GM23248 (cell line): ENCODE measurements around the gene FAM118B. TPM values are rescaled to one million over a fixed set of nuclear protein-coding genes. Genes with fewer than 3 reads are reported as not detected.

ENCODE experiments used
- DNase-seq: peaks from one replicate; pipeline ENCODE4 v3.0.0-alpha.2; 2015
- H2AFZ ChIP-seq: fragments of 200-600 bp; sonication (generic); 2 replicates; pipeline ENCODE4 v1.6.1; 2016; ENCODE audit warnings: antibody characterized with exemption
- H3F3A ChIP-seq: fragments of 200-600 bp; sonication (generic); 2 replicates; pipeline ENCODE4 v1.6.1; 2016; ENCODE audit warnings: mild to moderate bottlenecking, antibody characterized with exemption, mixed run types; ENCODE audit not compliant: insufficient read depth
- H3K27ac ChIP-seq: fragments of 200-600 bp; sonication (generic); 2 replicates; pipeline ENCODE4 v1.5.1; 2016; ENCODE audit warnings: mild to moderate bottlenecking
- H3K27me3 ChIP-seq: fragments of 200-600 bp; sonication (generic); replicated peaks from 2 replicates; pipeline ENCODE4 v1.6.1; 2016; ENCODE audit warnings: mild to moderate bottlenecking; ENCODE audit not compliant: insufficient read depth
- H3K36me3 ChIP-seq: fragments of 200-600 bp; sonication (generic); 2 replicates; pipeline ENCODE4 v1.6.1; 2016; ENCODE audit warnings: low read depth, mild to moderate bottlenecking
- H3K4me1 ChIP-seq: fragments of 200-600 bp; sonication (generic); 2 replicates; pipeline ENCODE4 v1.6.1; 2016; ENCODE audit warnings: mild to moderate bottlenecking; ENCODE audit not compliant: insufficient read depth
- H3K4me2 ChIP-seq: fragments of 200-600 bp; sonication (generic); one replicate; pipeline ENCODE4 v1.6.1; 2016; ENCODE audit warnings: mild to moderate bottlenecking; ENCODE audit not compliant: unreplicated experiment
- H3K4me3 ChIP-seq: fragments of 200-600 bp; sonication (generic); 2 replicates; pipeline ENCODE4 v1.5.1; 2016; ENCODE audit warnings: mild to moderate bottlenecking
- H3K79me2 ChIP-seq: fragments of 200-600 bp; sonication (generic); 2 replicates; pipeline ENCODE4 v1.6.1; 2016; ENCODE audit warnings: mild to moderate bottlenecking; ENCODE audit not compliant: insufficient read depth
- H3K9ac ChIP-seq: fragments of 200-600 bp; sonication (generic); 2 replicates; pipeline ENCODE4 v1.6.1; 2016; ENCODE audit warnings: mild to moderate bottlenecking
- H3K9me2 ChIP-seq: fragments of 200-600 bp; sonication (generic); 2 replicates; pipeline ENCODE4 v1.6.1; 2016; ENCODE audit warnings: mixed run types, mild to moderate bottlenecking, moderate library complexity; ENCODE audit not compliant: insufficient read depth
- H3K9me3 ChIP-seq: fragments of 200-600 bp; sonication (generic); one replicate; pipeline ENCODE4 v1.6.1; 2017; ENCODE audit warnings: low read depth
- H4K20me1 ChIP-seq: fragments of 200-600 bp; sonication (generic); 2 replicates; pipeline ENCODE4 v1.6.0; 2016; ENCODE audit not compliant: insufficient read depth
- EZH2 ChIP-seq: fragments of 200-600 bp; sonication (generic); IDR thresholded peaks from 2 replicates; pipeline ENCODE4 v1.6.1; 2018; ENCODE audit warnings: antibody characterized with exemption, mild to moderate bottlenecking; ENCODE audit not compliant: insufficient read depth, poor library complexity, severe bottlenecking
- EZH2phosphoT487 ChIP-seq: fragments of 200-600 bp; sonication (generic); IDR thresholded peaks from 2 replicates; pipeline ENCODE4 v1.6.1; 2018; ENCODE audit warnings: antibody characterized with exemption, moderate library complexity, mild to moderate bottlenecking, low read depth; ENCODE audit not compliant: insufficient read depth
- WGBS, 2 experiments: methylation state at CpG; one replicate each; pipeline ENCODE4 v1.1.6; 2015 to 2017; ENCODE audit warnings: low lambda C conversion rate in 2 of 2, low coverage in 1 of 2; ENCODE audit errors: missing lambda C conversion rate in 2 of 2; 5-methylcytosine and 5-hydroxymethylcytosine counted together
- in situ Hi-C: fragments of 300-500 bp; cut with MboI; formaldehyde crosslinking; loops from 2 replicates; pipeline ENCODE4 v1.15.0; 2020
- polyA plus RNA-seq: library from polyadenylated mRNA; unstranded; fragments of >200 nt; fragmentation: Nextera tagmentation; extraction: Ambion mirVana; gene quantifications from 2 replicates; pipeline ENCODE4 v1.2.1, GENCODE V29; 2016
- total RNA-seq: library from RNA; depleted of rRNA; stranded (reverse); fragments of >200 nt; shearing (Covaris generic); gene quantifications from 2 replicates; pipeline ENCODE4 v1.2.3, GENCODE V29; 2014

Gene FAM118B
- total and polyA plus RNA-seq, 2 experiments from 2014 or later = 23.1 to 30.5 TPM

DNA sequence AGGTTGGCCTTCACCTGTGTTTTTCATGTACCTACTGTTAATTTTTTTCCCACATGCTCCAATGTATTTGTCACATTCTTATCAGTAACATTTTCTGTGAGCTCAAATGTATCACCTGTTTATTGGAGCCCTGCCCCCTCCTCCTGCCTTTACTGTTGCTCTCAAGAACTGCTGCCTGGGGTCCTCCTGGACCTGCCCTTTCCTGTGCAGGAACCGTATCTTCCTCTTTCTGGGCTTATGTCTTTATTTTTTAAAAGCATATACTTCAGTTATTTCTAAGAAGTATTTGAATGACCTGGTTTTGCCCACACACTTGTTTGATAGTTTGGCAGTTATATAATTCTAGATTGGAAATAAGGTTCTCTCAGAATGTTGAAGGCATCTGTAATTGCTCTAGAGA is 5.9 kb downstream of the FAM118B start:
- no peak for TF ChIP-seq EZH2
- TF ChIP-seq EZH2phosphoT487 = no peak
- peaks cover 5% of the 10 kb centered on the region; the same call in 1 of the 2 replicates for H3K4me1 ChIP-seq
- WGBS, 2 experiments = 95 to 100% methylated on average over 1 of the region's 1 CpG
- no peaks in the 10 kb centered on the region for H3K27me3 ChIP-seq
- H3K36me3 ChIP-seq = no peaks in the 10 kb centered on the region
- H3K79me2 ChIP-seq = peaks cover 99% of the 10 kb centered on the region
- H3F3A ChIP-seq = no peaks in the 10 kb centered on the region
- H3K9me2 ChIP-seq = no peaks in the 10 kb centered on the region
- H4K20me1 ChIP-seq = no peaks in the 10 kb centered on the region
- no peak overlapping the region for H3K4me3 ChIP-seq
- H3K9me3 ChIP-seq = no peaks in the 10 kb centered on the region
- H3K9ac ChIP-seq = no peak overlapping the region
- in situ Hi-C loops = no loop called here
- no peak overlapping the region for H2AFZ ChIP-seq
- no peak for DNase-seq
- H3K4me2 ChIP-seq = no peak overlapping the region
- no peak overlapping the region for H3K27ac ChIP-seq

DNA sequence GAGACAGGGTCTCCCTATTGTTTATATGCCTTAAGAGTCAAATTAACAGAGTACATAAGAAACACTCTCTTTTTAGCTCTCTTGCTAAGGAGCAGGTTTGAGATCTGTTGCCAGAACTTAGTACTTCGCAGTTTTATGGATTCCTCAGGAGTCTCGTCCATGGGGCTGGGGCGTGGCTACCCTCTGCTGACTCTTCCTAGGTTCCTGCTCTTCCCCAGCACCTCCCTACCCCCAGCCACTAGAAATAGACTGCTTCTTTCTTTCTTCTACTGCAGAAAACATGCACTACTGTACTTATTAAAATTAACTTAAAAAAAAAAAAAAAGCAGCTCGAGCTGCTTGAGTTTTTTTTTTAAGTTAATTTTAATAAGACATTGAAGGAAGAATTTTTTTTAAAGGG is 8.0 kb downstream of the FAM118B start:
- no peak overlapping the region for H2AFZ ChIP-seq
- no peak overlapping the region for H3K9ac ChIP-seq
- no peaks in the 10 kb centered on the region for H3K27me3 ChIP-seq
- no peaks in the 10 kb centered on the region for H4K20me1 ChIP-seq
- in situ Hi-C loops = no loop called here
- H3K4me3 ChIP-seq = no peak overlapping the region
- no peak for DNase-seq
- H3K27ac ChIP-seq = no peak overlapping the region
- H3K9me3 ChIP-seq = no peaks in the 10 kb centered on the region
- no peaks in the 10 kb centered on the region for H3K9me2 ChIP-seq
- no peak overlapping the region for H3K4me2 ChIP-seq
- H3K36me3 ChIP-seq = no peaks in the 10 kb centered on the region
- no peaks in the 10 kb centered on the region for H3F3A ChIP-seq
- H3K4me1 ChIP-seq = no peaks in the 10 kb centered on the region
- no peak for TF ChIP-seq EZH2phosphoT487
- TF ChIP-seq EZH2 = no peak
- H3K79me2 ChIP-seq = peaks cover 99% of the 10 kb centered on the region
- WGBS, 2 experiments = 78 to 85% methylated on average over 4 of the region's 4 CpGs

DNA sequence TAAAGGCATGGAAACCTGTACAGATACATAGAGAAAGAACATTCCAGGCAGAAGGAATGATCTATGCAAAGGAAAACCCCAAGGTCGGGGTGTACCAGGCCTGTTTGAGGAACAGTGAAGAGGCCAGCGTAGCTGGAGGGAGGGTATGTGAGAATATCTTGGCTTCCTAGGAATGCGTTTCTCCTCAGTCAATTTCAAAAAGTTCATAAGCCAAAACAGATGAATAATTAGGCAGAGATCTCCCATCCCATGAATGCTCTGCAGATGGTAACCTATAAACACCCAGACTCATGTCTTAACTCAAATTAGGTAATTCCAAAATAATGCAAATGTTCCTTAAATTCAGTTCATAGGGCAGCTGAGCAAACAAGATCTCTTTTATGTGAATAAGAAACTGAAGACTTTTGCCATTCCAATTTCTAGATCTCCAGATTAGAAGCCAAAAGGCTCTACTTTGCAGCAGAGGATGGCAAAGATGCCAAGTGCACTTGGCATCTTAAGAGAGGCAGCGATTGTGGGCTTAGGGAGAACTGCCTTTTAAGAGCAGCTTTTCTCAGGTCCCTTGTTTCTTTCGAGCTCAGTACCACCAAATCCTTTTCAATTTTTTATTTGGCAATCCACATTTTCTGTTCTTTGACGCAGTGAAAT is 13.2 kb downstream of the FAM118B start:
- Histone ChIP-seq H3K27me3 (no peaks in the 10 kb centered on the region), H4K20me1 (no peaks in the 10 kb centered on the region), H3K4me3 (no peak overlapping the region), H3K27ac (no peak overlapping the region), H3K9ac (no peak overlapping the region), H3K79me2 (peaks cover 83% of the 10 kb centered on the region), H3K4me2 (no peak overlapping the region), H2AFZ (no peak overlapping the region), H3K4me1 (no peaks in the 10 kb centered on the region), H3K9me2 (no peaks in the 10 kb centered on the region), H3K36me3 (no peaks in the 10 kb centered on the region), H3F3A (no peaks in the 10 kb centered on the region), H3K9me3 (no peaks in the 10 kb centered on the region)
- TF ChIP-seq EZH2 (no peak), EZH2phosphoT487 (no peak)
- in situ Hi-C loops = no loop called here
- no peak for DNase-seq
- WGBS, 2 experiments = 30 to 38% methylated on average over 6 of the region's 6 CpGs

DNA sequence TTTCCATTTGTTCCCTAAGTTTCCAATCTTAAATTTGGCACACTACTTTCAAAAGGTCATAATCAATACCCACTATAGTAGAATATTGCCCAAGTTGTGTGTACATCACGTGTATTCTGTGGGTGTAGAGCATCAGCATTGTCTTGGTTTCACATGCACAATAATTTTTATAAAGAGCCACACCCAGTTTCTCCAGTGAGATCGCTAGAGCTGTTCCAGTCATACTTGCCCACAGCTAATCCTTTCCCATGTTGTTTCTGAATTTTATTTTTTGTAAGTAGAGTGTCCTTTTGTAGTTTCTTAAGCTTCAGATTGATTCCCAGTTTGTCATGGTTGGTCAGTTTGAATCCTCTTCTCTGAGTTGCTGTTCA is 13.7 kb downstream of the FAM118B start:
- Histone ChIP-seq H3K27me3 (no peaks in the 10 kb centered on the region), H3K9me2 (no peaks in the 10 kb centered on the region), H3K36me3 (no peaks in the 10 kb centered on the region), H4K20me1 (no peaks in the 10 kb centered on the region), H3K9ac (no peak overlapping the region), H3K27ac (no peak overlapping the region), H3F3A (no peaks in the 10 kb centered on the region), H3K9me3 (no peaks in the 10 kb centered on the region), H3K79me2 (peaks cover 78% of the 10 kb centered on the region), H2AFZ (no peak overlapping the region), H3K4me2 (no peak overlapping the region), H3K4me3 (no peak overlapping the region), H3K4me1 (no peaks in the 10 kb centered on the region)
- 17 to 20% methylated on average over 2 of the region's 2 CpGs for WGBS, 2 experiments
- peak; percentile 50 for DNase-seq
- no peak for TF ChIP-seq EZH2
- no peak for TF ChIP-seq EZH2phosphoT487
- in situ Hi-C loops = no loop called here
